AG09309 (cell line): ENCODE data around the gene GTF3C1.

Experiments
- DNase-seq: peaks from one replicate; pipeline ENCODE4 v3.0.0-alpha.2; 2010; ENCODE audit warnings: low read depth
- H3K4me3 ChIP-seq: 2 replicates; pipeline ENCODE4 v1.5.1; 2011; ENCODE audit warnings: mild to moderate bottlenecking, low read depth, low read length, moderate library complexity; ENCODE audit not compliant: control insufficient read depth
- TF ChIP-seq, protein P1 (sequence below): IDR thresholded peaks from 2 replicates; pipeline ENCODE4 v1.5.1; 2011; ENCODE audit warnings: mild to moderate bottlenecking, low read depth, low read length, inconsistent platforms; ENCODE audit not compliant: insufficient read depth, control insufficient read depth; ENCODE audit errors: missing control alignments

Gene GTF3C1

DNA sequence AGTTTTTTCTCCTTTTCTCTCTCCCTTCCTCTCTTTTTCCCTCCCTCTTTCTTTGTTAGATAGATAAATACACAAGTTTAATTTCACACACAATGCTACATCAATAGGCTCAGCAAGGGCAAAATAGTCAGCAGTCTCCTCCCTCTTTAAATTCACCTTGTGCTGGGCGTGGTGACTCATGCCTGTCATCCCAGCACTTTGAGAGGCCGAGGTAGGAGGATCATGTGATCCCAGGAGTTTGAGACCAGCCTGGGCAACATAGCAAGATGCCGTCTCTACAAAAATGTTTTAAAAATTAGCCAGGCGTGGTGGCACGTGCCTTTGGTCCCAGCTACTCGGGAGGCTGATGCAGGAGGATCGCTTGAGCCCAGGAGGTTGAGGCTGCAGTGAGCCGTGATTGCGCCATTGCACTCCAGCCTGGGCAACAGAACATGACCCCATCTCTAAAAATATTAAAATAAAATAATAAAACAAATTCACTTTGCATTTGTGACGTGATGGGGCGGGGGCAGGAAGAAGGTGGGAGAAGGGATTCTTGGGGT, 120.3 kb downstream of the GTF3C1 start:
- no peak for DNase-seq
- TF ChIP-seq, protein P1, sequence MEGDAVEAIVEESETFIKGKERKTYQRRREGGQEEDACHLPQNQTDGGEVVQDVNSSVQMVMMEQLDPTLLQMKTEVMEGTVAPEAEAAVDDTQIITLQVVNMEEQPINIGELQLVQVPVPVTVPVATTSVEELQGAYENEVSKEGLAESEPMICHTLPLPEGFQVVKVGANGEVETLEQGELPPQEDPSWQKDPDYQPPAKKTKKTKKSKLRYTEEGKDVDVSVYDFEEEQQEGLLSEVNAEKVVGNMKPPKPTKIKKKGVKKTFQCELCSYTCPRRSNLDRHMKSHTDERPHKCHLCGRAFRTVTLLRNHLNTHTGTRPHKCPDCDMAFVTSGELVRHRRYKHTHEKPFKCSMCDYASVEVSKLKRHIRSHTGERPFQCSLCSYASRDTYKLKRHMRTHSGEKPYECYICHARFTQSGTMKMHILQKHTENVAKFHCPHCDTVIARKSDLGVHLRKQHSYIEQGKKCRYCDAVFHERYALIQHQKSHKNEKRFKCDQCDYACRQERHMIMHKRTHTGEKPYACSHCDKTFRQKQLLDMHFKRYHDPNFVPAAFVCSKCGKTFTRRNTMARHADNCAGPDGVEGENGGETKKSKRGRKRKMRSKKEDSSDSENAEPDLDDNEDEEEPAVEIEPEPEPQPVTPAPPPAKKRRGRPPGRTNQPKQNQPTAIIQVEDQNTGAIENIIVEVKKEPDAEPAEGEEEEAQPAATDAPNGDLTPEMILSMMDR: no peak
- H3K4me3 ChIP-seq: no peak overlapping the region

DNA sequence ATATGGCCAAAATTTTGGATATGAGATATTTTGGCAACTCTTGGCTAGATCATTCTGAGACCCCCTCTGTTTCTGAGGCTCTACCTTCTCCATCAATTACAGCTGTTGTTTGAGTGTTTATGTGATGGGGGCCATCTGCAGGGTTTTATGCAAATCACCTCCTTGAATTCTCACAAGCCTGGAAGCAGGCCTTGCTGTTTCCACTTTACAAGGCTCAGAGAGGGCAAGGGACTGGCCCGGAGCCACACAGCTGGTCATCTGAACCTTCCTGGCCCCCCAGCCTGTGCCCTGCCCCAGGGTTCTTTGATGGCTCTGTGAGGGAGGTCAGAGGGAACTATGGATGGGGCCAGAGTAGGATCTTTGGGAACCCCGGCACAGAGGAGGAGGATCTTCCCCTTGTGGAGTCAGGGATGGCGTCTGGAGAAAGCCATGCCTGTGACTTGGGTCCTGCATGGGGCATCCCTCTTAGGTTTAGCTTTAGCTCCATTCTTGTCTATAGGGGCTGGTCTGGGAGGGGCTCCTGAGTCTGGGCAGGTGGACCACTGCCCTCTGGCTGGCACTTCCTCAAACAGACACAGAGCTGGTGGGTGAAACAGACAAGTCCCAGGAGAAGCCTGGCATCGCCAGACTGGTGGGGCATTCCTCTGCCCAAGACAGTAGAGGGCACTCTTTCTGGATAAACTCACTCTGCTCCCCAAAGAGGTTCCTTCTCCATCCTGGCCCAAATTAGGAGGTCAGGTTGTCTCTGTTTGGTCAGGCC, 121.5 kb downstream of the GTF3C1 start:
- no peak overlapping the region for H3K4me3 ChIP-seq
- TF ChIP-seq, protein P1: no peak
- DNase-seq: no peak

DNA sequence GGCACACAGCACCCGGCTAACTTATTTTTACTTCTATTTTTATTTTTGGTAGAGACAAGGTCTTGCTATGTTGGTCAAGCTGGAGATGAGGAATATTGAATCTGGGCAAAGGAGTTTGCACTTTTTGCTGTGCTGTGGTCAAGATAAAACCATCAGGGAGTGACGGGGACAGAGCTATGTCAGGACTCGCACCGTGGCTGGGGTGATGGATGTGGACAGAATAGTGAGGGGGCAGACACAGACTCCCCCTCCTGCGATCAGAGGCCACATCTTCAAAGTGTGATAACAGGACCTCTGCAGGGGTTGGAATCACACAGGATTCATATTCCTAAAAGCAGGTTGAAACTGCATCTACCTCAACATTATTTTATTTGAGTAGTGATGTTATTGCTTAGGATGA, 122.2 kb downstream of the GTF3C1 start:
- TF ChIP-seq, protein P1: no peak
- H3K4me3 ChIP-seq: no peak overlapping the region
- DNase-seq: no peak

DNA sequence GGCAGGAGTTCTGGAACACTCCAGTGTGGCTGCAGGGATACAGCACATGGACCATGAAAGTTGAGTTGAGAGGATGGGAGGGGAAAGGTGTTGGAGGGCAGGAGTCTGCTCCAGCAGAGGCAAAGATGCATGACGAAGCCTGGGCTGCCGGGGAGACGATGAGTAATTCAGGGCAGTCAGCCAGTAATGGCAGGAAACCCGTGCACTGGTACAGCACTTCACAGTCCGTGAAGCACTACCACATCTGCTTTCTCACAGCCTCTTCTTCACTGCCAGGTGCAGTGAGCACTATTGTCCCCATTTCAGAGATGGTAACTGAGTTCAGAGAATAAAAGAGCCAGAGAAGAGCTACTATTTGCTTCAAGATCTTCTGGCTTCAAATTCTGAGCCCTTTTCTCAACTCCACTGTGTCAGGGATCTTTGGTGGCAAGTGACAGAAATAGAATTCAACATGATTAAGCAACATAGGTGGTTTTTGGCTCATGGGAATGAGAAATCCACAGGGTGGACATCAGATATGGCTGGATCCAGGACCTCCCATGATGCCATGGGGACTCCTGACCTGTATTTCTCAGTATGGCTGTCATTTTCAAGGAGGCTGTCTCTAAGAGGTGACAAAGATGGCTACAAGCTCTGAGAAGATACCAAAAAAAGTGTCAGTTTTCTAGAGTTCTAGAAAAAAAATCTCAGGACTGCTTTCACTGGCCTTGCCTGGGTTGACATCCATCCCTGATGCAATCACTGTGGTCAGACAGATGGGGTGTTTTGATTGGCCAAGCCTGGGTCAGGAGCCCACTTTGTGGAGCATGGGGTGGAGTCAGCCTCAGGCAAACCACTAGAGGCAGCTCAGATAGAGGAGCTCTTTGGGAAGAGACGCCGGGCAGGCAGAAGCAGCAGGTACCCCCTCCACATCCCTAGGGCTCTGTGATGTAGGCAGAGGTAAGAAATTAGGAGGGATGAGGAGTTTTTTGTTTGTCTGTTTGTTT, 123.0 kb downstream of the GTF3C1 start:
- DNase-seq: peak; percentile 59
- no peak overlapping the region for H3K4me3 ChIP-seq
- TF ChIP-seq, protein P1: no peak

DNA sequence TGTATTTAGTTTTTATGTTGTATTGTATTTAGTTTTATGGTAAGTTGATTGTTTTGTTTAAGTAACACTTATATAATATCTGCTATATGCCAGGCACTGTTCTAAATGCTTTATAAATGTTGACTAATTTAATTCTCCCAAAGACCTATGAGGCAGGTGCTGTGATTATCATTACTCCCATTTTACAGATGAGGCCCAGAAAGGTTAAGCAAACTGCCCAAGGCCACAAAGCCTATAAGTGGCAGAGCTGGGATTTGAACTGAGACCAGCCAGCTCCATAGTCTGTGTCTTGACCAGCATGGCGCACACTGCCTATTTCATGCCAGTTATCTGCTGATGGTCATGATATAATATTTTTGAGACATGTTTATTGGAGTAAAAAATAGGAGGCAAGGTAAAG, 123.8 kb downstream of the GTF3C1 start:
- DNase-seq: no peak
- no peak overlapping the region for H3K4me3 ChIP-seq
- TF ChIP-seq, protein P1: no peak

DNA sequence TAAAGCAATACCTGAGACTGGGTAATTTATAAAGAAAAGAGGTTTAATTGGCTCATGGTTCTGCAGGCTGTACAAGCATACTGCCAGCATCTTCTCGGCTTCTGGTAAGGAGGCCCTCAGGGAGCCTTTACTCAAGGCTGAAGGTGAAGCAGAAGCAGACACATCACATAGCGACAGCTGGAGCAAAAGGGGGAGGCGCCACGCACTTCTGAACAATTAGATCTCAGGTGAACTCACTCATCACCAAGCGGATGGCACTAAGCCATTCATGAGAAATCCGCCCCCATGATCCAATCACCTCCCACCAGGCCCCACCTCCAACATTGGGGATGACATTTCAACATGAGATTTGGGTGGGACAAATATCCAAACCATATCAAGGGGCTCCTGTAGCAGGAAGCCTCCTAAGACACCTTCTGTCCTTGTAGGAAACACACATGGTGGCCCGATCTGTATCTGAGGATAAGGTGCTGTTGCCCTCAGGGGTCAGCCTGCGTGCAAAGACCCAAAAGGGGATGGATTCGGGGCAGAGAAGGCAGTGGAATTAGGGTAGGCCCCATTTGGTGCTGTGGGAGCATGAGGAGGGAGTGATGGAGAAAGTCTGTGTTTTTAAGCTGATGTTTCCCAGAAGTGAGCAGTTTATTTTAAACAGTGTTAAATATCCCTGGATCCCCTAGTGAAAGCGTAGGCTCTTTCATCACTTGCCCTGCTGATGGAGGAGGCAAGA, 124.8 kb downstream of the GTF3C1 start:
- no peak for DNase-seq
- TF ChIP-seq, protein P1: no peak
- H3K4me3 ChIP-seq: no peak overlapping the region
